Astrocyte of the spinal cord (primary cell): ENCODE results near the gene SERPINH1.

ENCODE experiments used
- DNase-seq: peaks from one replicate; pipeline ENCODE4 v3.0.0; 2011; ENCODE audit warnings: low read depth, low spot score
- H3K4me3 ChIP-seq: 2 replicates; pipeline ENCODE4 v1.5.1; 2011; ENCODE audit warnings: low read depth, mild to moderate bottlenecking, low read length, moderate library complexity
- CTCF ChIP-seq: IDR thresholded peaks from 2 replicates; pipeline ENCODE4 v1.5.1; 2012; ENCODE audit warnings: low read depth, mild to moderate bottlenecking, low read length, inconsistent platforms
- in situ Hi-C: cut with HindIII; loops from 2 replicates; pipeline ENCODE4 v1.10.0; 2017; ENCODE audit warnings: low sequenced_read_pairs

The SERPINH1 gene

GRCh38 chr11:75560644-75561043 is 1.4 kb upstream of the SERPINH1 start:
- peak; percentile 16 for DNase-seq
- no peak for TF ChIP-seq CTCF
- in situ Hi-C loops: no loop called here
- no peak overlapping the region for H3K4me3 ChIP-seq

- no peak for TF ChIP-seq CTCF
- H3K4me3 ChIP-seq: peak overlapping the region; percentile 94
- in situ Hi-C loops: no loop called here
- DNase-seq: no peak
Measured at GRCh38 chr11:75561426-75562047, 516 bp upstream of the SERPINH1 start.

GRCh38 chr11:75562836-75563484 is 907 bp downstream of the SERPINH1 start:
- peak overlapping the region; percentile 94 for H3K4me3 ChIP-seq
- in situ Hi-C loops: no loop called here
- peak; percentile 75 for DNase-seq
- TF ChIP-seq CTCF: no peak

- no peak for TF ChIP-seq CTCF
- no peak for DNase-seq
- peak overlapping the region; percentile 94 for H3K4me3 ChIP-seq
- in situ Hi-C loops: no loop called here
Measured at GRCh38 chr11:75563501-75563977, 1.5 kb downstream of the SERPINH1 start.

- peak; percentile 89 for DNase-seq
- H3K4me3 ChIP-seq: peak overlapping the region; percentile 94
- peak; percentile 72 for TF ChIP-seq CTCF
- in situ Hi-C loops: no loop called here
Measured at GRCh38 chr11:75563978-75564552, 2.0 kb downstream of the SERPINH1 start.

GRCh38 chr11:75565221-75565814 is 3.3 kb downstream of the SERPINH1 start:
- in situ Hi-C loops: no loop called here
- TF ChIP-seq CTCF: no peak
- H3K4me3 ChIP-seq: peak overlapping the region; percentile 4
- DNase-seq: peak; percentile 68
